Vagina (tissue), 2 donors: Measurements from ENCODE around the gene GOLGA6A. TPM values are rescaled to one million over a fixed set of nuclear protein-coding genes. Genes with fewer than 3 reads are reported as not detected.
"Not testable (repeated sequence)": the region's sequence is repeated elsewhere in the genome, so short reads cannot be mapped to it uniquely, and the experiment has no call there.

Experiments
- DNase-seq, 2 donors: peaks; one replicate each; pipeline ENCODE4 v3.0.0-alpha.2; 2017; ENCODE audit errors: extremely low spot score in 2 of 2
- H3K27ac ChIP-seq: fragments of 200-600 bp; sonication (generic); one replicate; pipeline ENCODE4 v1.5.1; 2019
- H3K27me3 ChIP-seq: fragments of 200-600 bp; sonication (generic); one replicate; pipeline ENCODE4 v1.5.1; 2019
- H3K36me3 ChIP-seq, 2 donors: fragments of 200-600 bp; sonication (generic); one replicate each; pipeline ENCODE4 v1.5.1; 2017 to 2019
- H3K4me1 ChIP-seq: fragments of 200-600 bp; sonication (generic); one replicate; pipeline ENCODE4 v1.5.1; 2019
- H3K4me3 ChIP-seq, 2 donors: fragments of 200-600 bp; sonication (generic); 1 replicate in 1 of 2; 2 replicates in 1 of 2; pipeline ENCODE4 v1.5.1; 2016 to 2019
- H3K9me3 ChIP-seq: fragments of 200-600 bp; sonication (generic); one replicate; pipeline ENCODE4 v1.5.1; 2019
- POLR2A ChIP-seq, 2 donors: fragments of 450-650 bp; IDR thresholded peaks; one replicate each; pipeline ENCODE4 v1.6.1; 2017; ENCODE audit warnings: antibody characterized with exemption in 2 of 2, mild to moderate bottlenecking in 2 of 2, moderate library complexity in 2 of 2
- POLR2AphosphoS5 ChIP-seq, 2 donors: sonication (generic); formaldehyde crosslinking; IDR thresholded peaks; one replicate each; pipeline ENCODE4 v1.9.0; 2017; ENCODE audit warnings: antibody characterized with exemption in 2 of 2, mild to moderate bottlenecking in 2 of 2, low read depth in 1 of 2; ENCODE audit not compliant: insufficient read depth in 1 of 2
- intact Hi-C: fragments of 100-400 bp; cut with DNase I; formaldehyde crosslinking; loops from one replicate; pipeline ENCODE4 v1.15.1; 2023
- total RNA-seq: library from RNA; depleted of rRNA; stranded (reverse); fragments of >200 nt; gene quantifications from one replicate; pipeline ENCODE4 v1.2.3, GENCODE V29; 2016
- TF ChIP-seq, protein P1 (sequence below), 3 experiments: fragments of 450-650 bp in 2 of 3; fragments of 200-600 bp in 1 of 3; sonication (generic) in 1 of 3; IDR thresholded peaks; one replicate each; pipeline ENCODE4 v1.5.1; 2017 to 2019; ENCODE audit warnings: antibody characterized with exemption in 3 of 3, mild to moderate bottlenecking in 2 of 3, moderate library complexity in 2 of 3

The GOLGA6A gene
- total RNA-seq, 1 donor from 2014 or later: 0.25 TPM

DNA sequence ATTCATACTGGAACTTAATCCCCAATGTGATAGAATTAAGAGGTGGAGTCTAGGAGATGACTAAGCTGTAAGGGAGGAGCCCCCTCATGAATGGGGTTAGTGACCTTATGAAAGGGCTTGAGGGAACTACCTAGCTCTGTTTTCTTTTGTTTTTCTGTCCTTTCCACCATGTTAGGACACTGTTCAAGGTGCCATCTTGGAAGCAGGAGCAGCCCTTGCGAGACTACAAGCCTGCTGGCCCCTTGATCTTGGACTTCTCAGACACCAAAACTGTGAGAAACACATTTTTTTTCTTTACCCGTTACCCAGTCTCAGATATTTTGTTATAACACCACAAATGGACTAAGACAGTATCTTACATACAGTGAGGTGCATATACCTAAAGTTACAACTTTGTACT lies 26.5 kb downstream of the GOLGA6A start:
- Histone ChIP-seq H3K4me1 (peaks cover 28% of the 10 kb centered on the region), H3K36me3 (no peaks in the 10 kb centered on the region), H3K27ac (no peak overlapping the region), H3K4me3 (no peak overlapping the region), H3K9me3 (no peaks in the 10 kb centered on the region), H3K27me3 (no peaks in the 10 kb centered on the region)
- TF ChIP-seq POLR2A (IDR thresholded peaks at IDR 0.05) (no peak), POLR2AphosphoS5 (IDR thresholded peaks at IDR 0.05; ENCODE audit: insufficient read depth in 1 of 2, low read depth in 1 of 2) (no peak)
- TF ChIP-seq, protein P1, sequence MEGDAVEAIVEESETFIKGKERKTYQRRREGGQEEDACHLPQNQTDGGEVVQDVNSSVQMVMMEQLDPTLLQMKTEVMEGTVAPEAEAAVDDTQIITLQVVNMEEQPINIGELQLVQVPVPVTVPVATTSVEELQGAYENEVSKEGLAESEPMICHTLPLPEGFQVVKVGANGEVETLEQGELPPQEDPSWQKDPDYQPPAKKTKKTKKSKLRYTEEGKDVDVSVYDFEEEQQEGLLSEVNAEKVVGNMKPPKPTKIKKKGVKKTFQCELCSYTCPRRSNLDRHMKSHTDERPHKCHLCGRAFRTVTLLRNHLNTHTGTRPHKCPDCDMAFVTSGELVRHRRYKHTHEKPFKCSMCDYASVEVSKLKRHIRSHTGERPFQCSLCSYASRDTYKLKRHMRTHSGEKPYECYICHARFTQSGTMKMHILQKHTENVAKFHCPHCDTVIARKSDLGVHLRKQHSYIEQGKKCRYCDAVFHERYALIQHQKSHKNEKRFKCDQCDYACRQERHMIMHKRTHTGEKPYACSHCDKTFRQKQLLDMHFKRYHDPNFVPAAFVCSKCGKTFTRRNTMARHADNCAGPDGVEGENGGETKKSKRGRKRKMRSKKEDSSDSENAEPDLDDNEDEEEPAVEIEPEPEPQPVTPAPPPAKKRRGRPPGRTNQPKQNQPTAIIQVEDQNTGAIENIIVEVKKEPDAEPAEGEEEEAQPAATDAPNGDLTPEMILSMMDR (IDR thresholded peaks at IDR 0.05): no peak
- DNase-seq: no peak
- intact Hi-C loops: loop anchor here (10.0 kb wide), 1 partner anchor 259 kb away; no protein-coding TSS in a partner anchor

DNA sequence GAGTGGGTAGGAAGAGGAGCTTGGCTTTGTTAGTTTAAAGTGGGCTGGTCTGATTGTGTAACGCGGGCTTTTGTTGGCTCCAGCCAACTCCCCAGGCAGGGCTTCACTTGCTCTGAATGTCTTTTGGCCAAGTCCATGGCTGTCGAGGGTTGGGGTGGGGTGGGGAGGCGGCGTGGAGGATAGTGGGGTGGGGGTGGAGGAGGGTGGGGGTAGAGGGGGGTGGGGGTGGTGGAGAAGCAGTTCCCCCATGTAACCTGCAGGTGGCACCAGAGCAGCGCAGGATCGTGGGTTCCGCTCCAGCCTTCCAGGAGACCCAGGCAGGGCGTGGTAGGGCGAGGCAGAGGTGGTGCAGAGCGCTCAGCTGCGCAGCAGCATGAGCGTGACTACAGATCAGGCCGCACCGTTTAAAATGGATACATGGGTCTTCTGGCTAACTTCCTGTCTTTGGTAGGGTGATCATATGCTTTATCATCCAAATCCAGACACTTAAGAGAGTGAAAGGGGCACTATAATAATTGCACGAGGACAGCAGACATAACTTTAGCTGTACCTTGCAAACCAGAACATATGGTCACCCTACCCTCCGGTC lies 28.3 kb downstream of the GOLGA6A start:
- DNase-seq: no peak
- H3K4me1 ChIP-seq: peaks cover 41% of the 10 kb centered on the region
- H3K9me3 ChIP-seq: no peaks in the 10 kb centered on the region
- TF ChIP-seq POLR2AphosphoS5 (IDR thresholded peaks at IDR 0.05; ENCODE audit: insufficient read depth in 1 of 2, low read depth in 1 of 2): no peak
- no peak for TF ChIP-seq POLR2A (IDR thresholded peaks at IDR 0.05)
- TF ChIP-seq, protein P1 (IDR thresholded peaks at IDR 0.05): peak; percentile 6 to 77 (median 45)
- no peaks in the 10 kb centered on the region for H3K36me3 ChIP-seq
- H3K4me3 ChIP-seq: peak overlapping the region in 1 of 2 donors; percentile 22
- intact Hi-C loops: loop anchor here (10.0 kb wide), 1 partner anchor 261 kb away; no protein-coding TSS in a partner anchor
- H3K27ac ChIP-seq: peak overlapping the region; percentile 68
- no peaks in the 10 kb centered on the region for H3K27me3 ChIP-seq

DNA sequence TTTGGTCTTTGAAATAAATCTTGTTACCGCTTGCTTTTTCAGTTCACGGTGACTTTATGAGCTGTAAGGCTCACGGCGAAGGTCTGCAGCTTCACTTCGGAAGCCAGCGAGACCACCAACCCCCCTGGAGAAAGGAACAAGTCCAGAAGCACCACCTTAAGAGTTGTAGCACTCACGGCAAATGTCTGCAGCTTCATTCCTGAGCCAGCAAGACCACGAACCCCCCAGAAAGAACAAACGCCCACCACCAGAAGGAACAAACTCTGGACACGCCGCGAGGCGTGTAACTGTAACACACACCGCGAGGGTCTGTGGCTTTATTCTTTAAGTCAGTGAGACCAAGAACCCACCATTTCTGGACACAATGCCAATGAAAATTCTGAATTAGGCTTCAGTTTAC lies 28.8 kb downstream of the GOLGA6A start:
- Histone ChIP-seq H3K4me1 (peaks cover 43% of the 10 kb centered on the region), H3K4me3 (no peak overlapping the region), H3K9me3 (no peaks in the 10 kb centered on the region), H3K27ac (peak overlapping the region; percentile 68), H3K36me3 (no peaks in the 10 kb centered on the region), H3K27me3 (no peaks in the 10 kb centered on the region)
- no peak for DNase-seq
- TF ChIP-seq POLR2AphosphoS5 (IDR thresholded peaks at IDR 0.05; ENCODE audit: insufficient read depth in 1 of 2, low read depth in 1 of 2): no peak
- intact Hi-C loops: loop anchor here (10.0 kb wide), 1 partner anchor 261 kb away; no protein-coding TSS in a partner anchor

- not testable (repeated sequence) for DNase-seq, H3K9me3 ChIP-seq, H3K36me3 ChIP-seq, H3K4me3 ChIP-seq, H3K27me3 ChIP-seq
- peak overlapping the region; percentile 71 for H3K27ac ChIP-seq
- intact Hi-C loops: loop anchor here (10.0 kb wide), 1 partner anchor 262 kb away; no protein-coding TSS in a partner anchor
- peaks cover 53% of the 10 kb centered on the region for H3K4me1 ChIP-seq
These were observed 29.8 kb downstream of the GOLGA6A start for GRCh38 chr15:74052271-74053260.

DNA sequence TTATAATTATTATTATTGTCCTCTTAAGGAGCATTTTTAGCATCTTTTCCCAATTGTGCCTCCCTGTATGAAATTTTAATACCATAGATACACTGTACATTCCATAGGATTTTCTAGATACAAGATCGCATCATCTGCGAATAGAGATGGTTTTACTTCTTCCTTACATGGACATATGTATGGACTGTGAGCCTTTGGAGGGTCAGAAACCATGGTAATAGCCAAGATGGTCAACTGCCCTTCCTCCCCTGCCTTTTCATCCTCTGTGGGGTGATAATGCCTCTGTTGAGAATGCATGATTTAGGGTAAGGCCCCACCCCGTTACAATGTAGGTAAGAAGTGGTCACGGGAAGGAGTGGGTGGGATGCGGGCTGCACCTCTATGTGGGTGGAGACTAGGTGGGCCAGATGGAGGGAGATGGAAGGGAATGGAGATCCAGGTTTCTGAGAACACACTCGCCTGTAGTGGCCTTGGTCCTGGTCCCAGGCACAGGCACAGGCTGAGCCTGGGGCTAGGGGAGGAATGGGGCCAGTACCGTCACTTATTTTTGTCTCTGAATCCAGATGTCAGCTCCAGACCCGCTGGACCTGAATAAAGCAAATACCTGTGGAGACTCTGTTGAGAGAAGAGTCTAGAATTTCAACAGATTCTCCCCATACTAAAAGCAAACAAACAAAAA lies 31.7 kb downstream of the GOLGA6A start:
- TF ChIP-seq POLR2A (IDR thresholded peaks at IDR 0.05) (no peak), POLR2AphosphoS5 (IDR thresholded peaks at IDR 0.05; ENCODE audit: insufficient read depth in 1 of 2, low read depth in 1 of 2) (peak in 1 of 2 donors; percentile 9)
- TF ChIP-seq, protein P1 (IDR thresholded peaks at IDR 0.05): no peak
- H3K4me3 ChIP-seq: no peak overlapping the region
- no peaks in the 10 kb centered on the region for H3K9me3 ChIP-seq
- H3K36me3 ChIP-seq: no peaks in the 10 kb centered on the region
- no peaks in the 10 kb centered on the region for H3K27me3 ChIP-seq
- intact Hi-C loops: loop anchor here (10.0 kb wide), 1 partner anchor 264 kb away; no protein-coding TSS in a partner anchor
- H3K4me1 ChIP-seq: peaks cover 61% of the 10 kb centered on the region
- H3K27ac ChIP-seq: peak overlapping the region; percentile 81
- DNase-seq: peak in 1 of 2 donors; percentile 88
